D721Med (cell line): ENCODE data around the gene LDLRAP1.

Experiments used
- DNase-seq: peaks from one replicate; pipeline ENCODE4 v3.0.0; 2011; ENCODE audit warnings: low spot score; ENCODE audit not compliant: insufficient read length
- FAIRE-seq: peaks from 2 replicates; lab custom pipeline; 2011; peaks lifted over from hg19 to GRCh38; lab: Jason Lieb, UNC
- TF ChIP-seq, protein P1 (sequence below): IDR thresholded peaks from 2 replicates; pipeline ENCODE4 v1.5.1; 2012; ENCODE audit warnings: mild to moderate bottlenecking, control low read depth; ENCODE audit not compliant: insufficient read depth; ENCODE audit errors: missing control alignments

Gene LDLRAP1

DNA sequence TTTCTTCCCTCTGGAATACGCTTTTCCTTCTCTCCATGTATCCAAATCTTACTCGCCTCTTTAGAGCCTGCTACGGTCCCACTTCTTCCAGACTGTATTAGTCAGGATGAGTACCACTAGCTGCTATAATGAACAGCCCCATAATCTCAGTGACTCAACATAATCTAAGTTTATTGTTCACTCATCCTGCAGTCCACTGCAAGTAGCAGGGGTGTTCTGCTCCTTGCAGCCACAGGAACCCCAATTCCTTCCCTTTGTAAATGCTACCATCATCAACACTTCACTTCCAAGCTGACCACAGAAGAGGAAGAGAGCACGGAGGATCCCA is 18.1 kb upstream of the LDLRAP1 start:
- TF ChIP-seq, protein P1, sequence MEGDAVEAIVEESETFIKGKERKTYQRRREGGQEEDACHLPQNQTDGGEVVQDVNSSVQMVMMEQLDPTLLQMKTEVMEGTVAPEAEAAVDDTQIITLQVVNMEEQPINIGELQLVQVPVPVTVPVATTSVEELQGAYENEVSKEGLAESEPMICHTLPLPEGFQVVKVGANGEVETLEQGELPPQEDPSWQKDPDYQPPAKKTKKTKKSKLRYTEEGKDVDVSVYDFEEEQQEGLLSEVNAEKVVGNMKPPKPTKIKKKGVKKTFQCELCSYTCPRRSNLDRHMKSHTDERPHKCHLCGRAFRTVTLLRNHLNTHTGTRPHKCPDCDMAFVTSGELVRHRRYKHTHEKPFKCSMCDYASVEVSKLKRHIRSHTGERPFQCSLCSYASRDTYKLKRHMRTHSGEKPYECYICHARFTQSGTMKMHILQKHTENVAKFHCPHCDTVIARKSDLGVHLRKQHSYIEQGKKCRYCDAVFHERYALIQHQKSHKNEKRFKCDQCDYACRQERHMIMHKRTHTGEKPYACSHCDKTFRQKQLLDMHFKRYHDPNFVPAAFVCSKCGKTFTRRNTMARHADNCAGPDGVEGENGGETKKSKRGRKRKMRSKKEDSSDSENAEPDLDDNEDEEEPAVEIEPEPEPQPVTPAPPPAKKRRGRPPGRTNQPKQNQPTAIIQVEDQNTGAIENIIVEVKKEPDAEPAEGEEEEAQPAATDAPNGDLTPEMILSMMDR: no peak
- FAIRE-seq (no peak), DNase-seq (no peak)

DNA sequence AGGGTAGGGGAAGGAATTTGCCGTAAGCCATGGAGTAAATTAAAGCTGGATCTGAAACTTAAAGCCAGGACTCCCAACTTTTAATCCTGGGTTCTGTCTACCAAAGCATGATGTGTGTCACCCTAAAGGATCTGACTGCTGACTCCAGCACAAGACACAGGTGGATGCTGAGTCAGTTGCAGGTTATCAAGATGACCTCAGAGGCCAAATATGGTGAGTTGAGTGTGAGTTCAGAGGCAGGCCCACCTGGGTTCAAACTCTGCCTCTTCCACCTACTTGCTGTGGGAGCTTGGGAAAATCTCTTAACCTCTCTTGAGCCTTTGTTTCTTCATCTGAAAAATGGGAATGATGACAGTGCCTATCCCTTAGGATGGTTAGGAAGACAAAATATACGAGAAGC is 16.7 kb upstream of the LDLRAP1 start:
- FAIRE-seq: no peak
- TF ChIP-seq, protein P1: no peak
- DNase-seq: no peak

DNA sequence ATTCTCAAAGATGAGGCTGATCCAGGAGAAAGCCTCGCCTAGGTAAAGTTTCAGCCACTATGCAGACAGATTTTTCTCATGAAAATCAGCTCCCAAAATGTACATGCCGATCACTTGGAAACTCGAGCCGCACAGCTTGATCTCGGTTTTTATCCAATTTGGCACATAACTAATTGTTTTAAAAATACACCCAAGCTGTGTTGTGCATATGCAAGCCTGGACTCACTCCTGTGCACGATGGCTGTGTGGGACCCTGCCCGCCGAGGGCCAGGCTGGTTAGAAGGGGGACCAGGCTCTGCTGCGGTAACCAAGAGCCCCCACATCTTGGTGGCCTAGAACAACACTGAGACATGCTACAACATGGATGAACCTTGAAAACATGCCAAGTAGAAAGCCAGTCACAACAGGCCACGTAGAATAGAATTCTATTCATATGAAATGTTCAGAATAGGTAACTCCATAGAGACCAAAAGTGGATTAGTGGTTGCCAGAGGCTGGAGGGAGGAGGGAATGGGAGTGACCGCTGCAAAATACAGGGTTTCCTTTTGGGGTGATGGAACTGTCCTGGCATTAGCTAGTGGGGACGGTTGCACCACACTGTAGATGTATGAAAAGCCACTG is 16.1 kb upstream of the LDLRAP1 start:
- DNase-seq: no peak
- no peak for FAIRE-seq
- TF ChIP-seq, protein P1: no peak

DNA sequence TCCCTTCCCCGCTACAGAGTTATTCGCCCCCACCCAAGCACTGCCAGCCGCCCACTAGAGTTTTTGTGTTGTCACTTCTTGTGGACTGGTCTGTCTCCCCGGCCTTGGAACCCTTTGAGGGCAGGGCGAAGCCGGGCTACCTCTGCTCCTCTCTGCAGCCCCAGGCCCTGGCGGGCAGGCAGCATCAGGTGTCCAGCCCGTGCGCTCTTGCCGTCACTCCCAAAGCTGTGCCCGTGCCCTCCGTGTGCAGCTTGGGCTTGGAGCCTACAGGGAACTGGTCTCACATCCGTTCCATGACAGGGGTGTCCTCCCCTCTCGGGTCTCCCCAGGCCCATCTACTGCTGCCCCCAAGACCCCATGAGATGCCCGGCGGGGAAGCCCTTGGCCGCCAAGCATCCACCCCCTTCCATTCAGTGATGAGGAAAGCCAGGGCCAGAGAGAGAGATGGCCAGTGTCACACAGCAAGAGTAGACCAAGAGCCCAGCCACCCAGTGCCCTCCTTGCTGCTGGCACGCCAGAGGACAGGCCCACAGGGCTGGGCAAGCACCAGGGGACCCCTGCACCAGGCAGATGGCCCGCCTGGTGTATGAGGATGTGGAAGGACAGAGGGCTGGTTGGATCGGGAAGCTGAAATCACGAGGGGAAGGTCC is 15.3 kb upstream of the LDLRAP1 start:
- TF ChIP-seq, protein P1: no peak
- FAIRE-seq (no peak), DNase-seq (no peak)

DNA sequence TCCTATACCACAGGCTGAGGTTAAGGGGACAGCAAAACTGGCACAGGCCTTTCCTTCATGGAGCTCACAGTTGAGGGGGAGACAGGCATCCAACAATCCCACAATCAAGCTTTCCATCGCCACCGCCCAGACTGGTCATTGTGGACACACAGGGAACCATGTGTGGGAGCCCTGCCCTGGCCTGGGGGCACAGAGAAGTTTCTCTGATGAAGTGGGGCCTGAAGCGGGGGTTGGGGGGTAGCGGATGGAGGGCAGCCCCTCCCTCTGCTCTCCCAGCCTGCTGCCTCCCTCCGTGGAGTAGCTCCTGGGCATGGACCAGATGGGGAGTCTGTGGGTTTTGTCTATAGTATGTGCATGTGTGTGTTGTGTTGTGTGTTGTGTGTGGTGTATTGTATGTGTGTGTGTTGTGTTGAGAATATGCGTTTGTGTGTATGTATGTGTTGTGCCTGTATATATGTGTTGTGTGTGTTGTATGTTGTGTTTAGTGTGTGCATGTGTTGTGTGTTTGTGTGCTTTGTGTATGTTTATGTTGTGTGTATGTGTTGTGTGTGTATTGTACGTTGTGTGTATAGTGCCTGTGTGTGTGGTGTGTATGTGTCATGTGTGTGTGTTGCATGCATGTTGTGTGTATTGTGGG is 14.4 kb upstream of the LDLRAP1 start:
- TF ChIP-seq, protein P1: no peak
- DNase-seq (no peak), FAIRE-seq (no peak)

DNA sequence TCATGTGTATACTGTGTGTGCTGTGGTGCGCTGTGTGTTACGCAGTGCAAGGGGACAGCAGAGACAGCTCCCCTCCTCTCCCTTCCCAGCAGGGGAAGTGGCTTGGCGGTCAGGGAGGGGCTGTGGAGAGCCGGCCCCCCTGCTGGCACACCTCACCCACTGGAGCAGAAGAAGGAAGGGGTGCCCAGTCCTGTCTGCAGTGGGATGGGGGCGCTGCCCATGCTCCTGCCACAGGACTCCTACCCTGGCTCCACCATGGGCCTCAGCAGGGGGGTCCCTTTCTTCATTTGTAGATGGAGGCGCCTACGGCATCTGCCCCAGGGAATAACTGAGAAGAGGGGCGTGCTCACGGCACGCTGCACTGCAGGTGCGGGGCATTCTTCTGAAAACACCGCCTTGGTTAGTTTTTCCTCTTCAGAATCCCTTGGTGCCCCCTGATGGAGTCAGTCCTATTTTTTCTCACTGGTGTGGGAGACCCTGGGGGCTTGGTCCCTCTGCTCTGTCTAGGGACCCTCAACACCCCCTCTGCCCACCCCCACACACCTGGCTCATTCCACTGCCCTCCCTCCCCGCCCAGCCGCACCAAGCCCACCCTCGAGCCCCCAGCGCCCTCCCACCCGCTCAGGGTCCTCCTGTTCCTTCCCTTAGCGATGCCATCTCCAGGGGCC is 13.8 kb upstream of the LDLRAP1 start:
- FAIRE-seq: no peak
- DNase-seq: no peak
- TF ChIP-seq, protein P1: no peak
